ENCODE data around the gene RDX.

- TF ChIP-seq, protein P1, sequence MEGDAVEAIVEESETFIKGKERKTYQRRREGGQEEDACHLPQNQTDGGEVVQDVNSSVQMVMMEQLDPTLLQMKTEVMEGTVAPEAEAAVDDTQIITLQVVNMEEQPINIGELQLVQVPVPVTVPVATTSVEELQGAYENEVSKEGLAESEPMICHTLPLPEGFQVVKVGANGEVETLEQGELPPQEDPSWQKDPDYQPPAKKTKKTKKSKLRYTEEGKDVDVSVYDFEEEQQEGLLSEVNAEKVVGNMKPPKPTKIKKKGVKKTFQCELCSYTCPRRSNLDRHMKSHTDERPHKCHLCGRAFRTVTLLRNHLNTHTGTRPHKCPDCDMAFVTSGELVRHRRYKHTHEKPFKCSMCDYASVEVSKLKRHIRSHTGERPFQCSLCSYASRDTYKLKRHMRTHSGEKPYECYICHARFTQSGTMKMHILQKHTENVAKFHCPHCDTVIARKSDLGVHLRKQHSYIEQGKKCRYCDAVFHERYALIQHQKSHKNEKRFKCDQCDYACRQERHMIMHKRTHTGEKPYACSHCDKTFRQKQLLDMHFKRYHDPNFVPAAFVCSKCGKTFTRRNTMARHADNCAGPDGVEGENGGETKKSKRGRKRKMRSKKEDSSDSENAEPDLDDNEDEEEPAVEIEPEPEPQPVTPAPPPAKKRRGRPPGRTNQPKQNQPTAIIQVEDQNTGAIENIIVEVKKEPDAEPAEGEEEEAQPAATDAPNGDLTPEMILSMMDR (conservative IDR thresholded peaks at IDR 0.05 in 1 of 2, IDR thresholded peaks at IDR 0.05 in 1 of 2; ENCODE audit: low read depth in 1 of 2, low read length in 2 of 2) = no peak
- TF ChIP-seq EZH2 (IDR thresholded peaks at IDR 0.05; ENCODE audit: low read length, missing control alignments) = no peak
Observed at GRCh38 chr11:110269996-110270395, 26.4 kb downstream of the RDX start.

All from fibroblast of lung (primary cell).